Fibroblast of mammary gland (primary cell): ENCODE data around the gene EFCAB12.

Experiments
- DNase-seq: peaks from one replicate; pipeline ENCODE4 v3.0.0-alpha.2; 2010; ENCODE audit warnings: low read depth
- H3K4me3 ChIP-seq: 2 replicates; pipeline ENCODE4 v1.5.1; 2011; ENCODE audit warnings: low read depth, mild to moderate bottlenecking, low read length, moderate library complexity; ENCODE audit not compliant: control insufficient read depth
- CTCF ChIP-seq: conservative IDR thresholded peaks from 2 replicates; pipeline ENCODE4 v1.5.1; 2011; ENCODE audit warnings: low read depth, low read length, inconsistent platforms; ENCODE audit not compliant: control insufficient read depth, insufficient read depth

Gene EFCAB12

GRCh38 chr3:129470861-129471260, 42.4 kb upstream of the EFCAB12 start:
- no peak for DNase-seq
- TF ChIP-seq CTCF = no peak
- no peak overlapping the region for H3K4me3 ChIP-seq

- no peak for DNase-seq
- TF ChIP-seq CTCF = no peak
- H3K4me3 ChIP-seq = no peak overlapping the region
These were observed 40.6 kb upstream of the EFCAB12 start for GRCh38 chr3:129469026-129469425.

- H3K4me3 ChIP-seq = no peak overlapping the region
- TF ChIP-seq CTCF = no peak
- DNase-seq = no peak
These were observed 39.5 kb upstream of the EFCAB12 start for GRCh38 chr3:129467932-129468331.

GRCh38 chr3:129463716-129464115, 35.3 kb upstream of the EFCAB12 start:
- no peak for DNase-seq
- TF ChIP-seq CTCF = no peak

GRCh38 chr3:129463094-129463493, 34.7 kb upstream of the EFCAB12 start:
- no peak for DNase-seq
- H3K4me3 ChIP-seq = no peak overlapping the region
- TF ChIP-seq CTCF = no peak

More at GRCh38 chr3:129463716-129464115, 35.3 kb upstream of the EFCAB12 start:
- no peak overlapping the region for H3K4me3 ChIP-seq

GRCh38 chr3:129462361-129462968, 34.0 kb upstream of the EFCAB12 start:
- H3K4me3 ChIP-seq = no peak overlapping the region
- no peak for DNase-seq
- TF ChIP-seq CTCF = no peak
